ENCODE results near the gene ABCB8. TPM values are rescaled to one million over a fixed set of nuclear protein-coding genes. Genes with fewer than 3 reads are reported as not detected.
A peak's percentile ranks its signal among the peaks of the same experiment; 100 is the strongest.

The ABCB8 gene
- total RNA-seq, 2 donors from 2014 or later = 42.6 to 78.3 TPM

- peak overlapping the region in 1 of 2 donors; percentile 63 for H3K27ac Mint-ChIP-seq
- ATAC-seq (peak; percentile 47 to 66), DNase-seq (ENCODE audit: low spot score in 2 of 2) (no peak)
- H3K9me3 Mint-ChIP-seq = peaks cover 15 to 23% of the 10 kb centered on the region in 2 donors
- H3K36me3 Mint-ChIP-seq = peaks cover 15 to 18% of the 10 kb centered on the region in 2 donors
Measured at GRCh38 chr7:150994141-150994837, 34.0 kb upstream of the ABCB8 start.

- Mint-ChIP-seq H3K27ac (no peak overlapping the region), H3K36me3 (peaks cover 13 to 15% of the 10 kb centered on the region in 2 donors), H3K9me3 (peaks cover 15 to 20% of the 10 kb centered on the region in 2 donors)
- DNase-seq (ENCODE audit: low spot score in 2 of 2) = no peak
- ATAC-seq = peak in 1 of 2 donors; percentile 23
Measured at GRCh38 chr7:150994838-150995510, 33.3 kb upstream of the ABCB8 start.

- ATAC-seq (peak in 1 of 2 donors; percentile 33), DNase-seq (ENCODE audit: low spot score in 2 of 2) (no peak)
- Mint-ChIP-seq H3K27ac (peak overlapping the region in 1 of 2 donors; percentile 44), H3K9me3 (peaks cover 0 to 4% of the 10 kb centered on the region in 2 donors), H3K36me3 (no peaks in the 10 kb centered on the region)
Measured at GRCh38 chr7:150996376-150997074, 31.7 kb upstream of the ABCB8 start.

GRCh38 chr7:150997075-150997511 lies 31.2 kb upstream of the ABCB8 start:
- ATAC-seq = no peak
- H3K27ac Mint-ChIP-seq = no peak overlapping the region
- no peaks in the 10 kb centered on the region for H3K36me3 Mint-ChIP-seq
- DNase-seq (ENCODE audit: low spot score in 2 of 2) = no peak
- H3K9me3 Mint-ChIP-seq = peaks cover 0 to 4% of the 10 kb centered on the region in 2 donors

- DNase-seq (ENCODE audit: low spot score in 2 of 2) (no peak), ATAC-seq (no peak)
- Mint-ChIP-seq H3K27ac (no peak overlapping the region), H3K36me3 (no peaks in the 10 kb centered on the region), H3K9me3 (peaks cover 0 to under 1% of the 10 kb centered on the region in 2 donors)
Measured at GRCh38 chr7:150997817-150998216, 30.4 kb upstream of the ABCB8 start.

- DNase-seq (ENCODE audit: low spot score in 2 of 2) (no peak), ATAC-seq (no peak)
- Mint-ChIP-seq H3K9me3 (no peaks in the 10 kb centered on the region), H3K36me3 (no peaks in the 10 kb centered on the region), H3K27ac (peak overlapping the region in 1 of 2 donors; percentile 55)
Measured at GRCh38 chr7:150998341-150998740, 29.9 kb upstream of the ABCB8 start.

- ATAC-seq (no peak), DNase-seq (ENCODE audit: low spot score in 2 of 2) (no peak)
- Mint-ChIP-seq H3K27ac (no peak overlapping the region), H3K9me3 (no peaks in the 10 kb centered on the region), H3K36me3 (no peaks in the 10 kb centered on the region)
Measured at GRCh38 chr7:150999001-150999400, 29.2 kb upstream of the ABCB8 start.

GRCh38 chr7:150999497-151000230 lies 28.6 kb upstream of the ABCB8 start:
- ATAC-seq (no peak), DNase-seq (ENCODE audit: low spot score in 2 of 2) (no peak)
- no peaks in the 10 kb centered on the region for H3K9me3 Mint-ChIP-seq
- H3K27ac Mint-ChIP-seq = no peak overlapping the region
- no peaks in the 10 kb centered on the region for H3K36me3 Mint-ChIP-seq

- ATAC-seq = no peak
- no peaks in the 10 kb centered on the region for H3K36me3 Mint-ChIP-seq
- no peak for DNase-seq (ENCODE audit: low spot score in 2 of 2)
- H3K9me3 Mint-ChIP-seq = no peaks in the 10 kb centered on the region
- no peak overlapping the region for H3K27ac Mint-ChIP-seq
Measured at GRCh38 chr7:151000897-151001495, 27.3 kb upstream of the ABCB8 start.

- no peaks in the 10 kb centered on the region for H3K9me3 Mint-ChIP-seq
- H3K36me3 Mint-ChIP-seq = no peaks in the 10 kb centered on the region
- DNase-seq (ENCODE audit: low spot score in 2 of 2) = no peak
- peak overlapping the region in 1 of 2 donors; percentile 84 for H3K27ac Mint-ChIP-seq
- no peak for ATAC-seq
Measured at GRCh38 chr7:151001546-151001945, 26.7 kb upstream of the ABCB8 start.

- H3K27ac Mint-ChIP-seq = no peak overlapping the region
- no peak for DNase-seq (ENCODE audit: low spot score in 2 of 2)
- H3K36me3 Mint-ChIP-seq = no peaks in the 10 kb centered on the region
- no peaks in the 10 kb centered on the region for H3K9me3 Mint-ChIP-seq
- no peak for ATAC-seq
Measured at GRCh38 chr7:151003572-151003971, 24.7 kb upstream of the ABCB8 start.

GRCh38 chr7:151005566-151005965 lies 22.7 kb upstream of the ABCB8 start:
- no peaks in the 10 kb centered on the region for H3K36me3 Mint-ChIP-seq
- ATAC-seq = no peak
- H3K9me3 Mint-ChIP-seq = no peaks in the 10 kb centered on the region
- no peak overlapping the region for H3K27ac Mint-ChIP-seq
- DNase-seq (ENCODE audit: low spot score in 2 of 2) = no peak

GRCh38 chr7:151006590-151007300 lies 21.5 kb upstream of the ABCB8 start:
- Mint-ChIP-seq H3K36me3 (no peaks in the 10 kb centered on the region), H3K9me3 (no peaks in the 10 kb centered on the region), H3K27ac (peak overlapping the region in 1 of 2 donors; percentile 78)
- ATAC-seq = no peak
- DNase-seq (ENCODE audit: low spot score in 2 of 2) = no peak

- H3K9me3 Mint-ChIP-seq = no peaks in the 10 kb centered on the region
- peaks cover 0 to 1% of the 10 kb centered on the region in 2 donors for H3K36me3 Mint-ChIP-seq
- no peak for DNase-seq (ENCODE audit: low spot score in 2 of 2)
- ATAC-seq = no peak
- peak overlapping the region in 1 of 2 donors; percentile 78 for H3K27ac Mint-ChIP-seq
Measured at GRCh38 chr7:151007469-151007898, 20.8 kb upstream of the ABCB8 start.

- Mint-ChIP-seq H3K9me3 (no peaks in the 10 kb centered on the region), H3K36me3 (peaks cover 0 to 6% of the 10 kb centered on the region in 2 donors), H3K27ac (peak overlapping the region; percentile 46 to 78)
- DNase-seq (ENCODE audit: low spot score in 2 of 2) (no peak), ATAC-seq (peak; percentile 32 to 56)
Measured at GRCh38 chr7:151008143-151008510, 20.1 kb upstream of the ABCB8 start.
